ENCODE results near the gene LY86. TPM values are rescaled to one million over a fixed set of nuclear protein-coding genes. Genes with fewer than 3 reads are reported as not detected.
"Not testable (repeated sequence)": the region's sequence is repeated elsewhere in the genome, so short reads cannot be mapped to it uniquely, and the experiment has no call there.

The LY86 gene
- total RNA-seq, 1 donor from 2014 or later: 1.2 TPM

- H3K27me3 ChIP-seq (ENCODE audit: low read depth): no peaks in the 10 kb centered on the region
- TF ChIP-seq, protein P1, sequence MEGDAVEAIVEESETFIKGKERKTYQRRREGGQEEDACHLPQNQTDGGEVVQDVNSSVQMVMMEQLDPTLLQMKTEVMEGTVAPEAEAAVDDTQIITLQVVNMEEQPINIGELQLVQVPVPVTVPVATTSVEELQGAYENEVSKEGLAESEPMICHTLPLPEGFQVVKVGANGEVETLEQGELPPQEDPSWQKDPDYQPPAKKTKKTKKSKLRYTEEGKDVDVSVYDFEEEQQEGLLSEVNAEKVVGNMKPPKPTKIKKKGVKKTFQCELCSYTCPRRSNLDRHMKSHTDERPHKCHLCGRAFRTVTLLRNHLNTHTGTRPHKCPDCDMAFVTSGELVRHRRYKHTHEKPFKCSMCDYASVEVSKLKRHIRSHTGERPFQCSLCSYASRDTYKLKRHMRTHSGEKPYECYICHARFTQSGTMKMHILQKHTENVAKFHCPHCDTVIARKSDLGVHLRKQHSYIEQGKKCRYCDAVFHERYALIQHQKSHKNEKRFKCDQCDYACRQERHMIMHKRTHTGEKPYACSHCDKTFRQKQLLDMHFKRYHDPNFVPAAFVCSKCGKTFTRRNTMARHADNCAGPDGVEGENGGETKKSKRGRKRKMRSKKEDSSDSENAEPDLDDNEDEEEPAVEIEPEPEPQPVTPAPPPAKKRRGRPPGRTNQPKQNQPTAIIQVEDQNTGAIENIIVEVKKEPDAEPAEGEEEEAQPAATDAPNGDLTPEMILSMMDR (IDR thresholded peaks at IDR 0.05; ENCODE audit: borderline replicate concordance): no peak
- no peak overlapping the region for H3K4me3 ChIP-seq
- H3K9me3 ChIP-seq (replicated peaks): peaks cover 19% of the 10 kb centered on the region
- DNase-seq: no peak
- H3K4me1 ChIP-seq: peaks cover 9% of the 10 kb centered on the region
- H3K27ac ChIP-seq (replicated peaks): no peak overlapping the region
- intact Hi-C loops (cut with micrococcal nuclease): no loop called here
- H3K36me3 ChIP-seq: no peaks in the 10 kb centered on the region
Measured at GRCh38 chr6:6604566-6604965, 16.0 kb downstream of the LY86 start.

GRCh38 chr6:6605873-6606272 lies 17.4 kb downstream of the LY86 start:
- no peak for DNase-seq
- no peaks in the 10 kb centered on the region for H3K36me3 ChIP-seq
- TF ChIP-seq, protein P1 (IDR thresholded peaks at IDR 0.05; ENCODE audit: borderline replicate concordance): no peak
- H3K9me3 ChIP-seq (replicated peaks): peaks cover 19% of the 10 kb centered on the region
- no peaks in the 10 kb centered on the region for H3K27me3 ChIP-seq (ENCODE audit: low read depth)
- intact Hi-C loops (cut with micrococcal nuclease): no loop called here
- H3K27ac ChIP-seq (replicated peaks): no peak overlapping the region
- H3K4me1 ChIP-seq: no peaks in the 10 kb centered on the region
- no peak overlapping the region for H3K4me3 ChIP-seq

GRCh38 chr6:6606391-6607030 lies 18.0 kb downstream of the LY86 start:
- H3K27me3 ChIP-seq (ENCODE audit: low read depth); H3K4me1 ChIP-seq; H3K36me3 ChIP-seq; intact Hi-C loops (cut with micrococcal nuclease); H3K27ac ChIP-seq (replicated peaks); DNase-seq; H3K4me3 ChIP-seq: not testable (repeated sequence)
- peaks cover 19% of the 10 kb centered on the region for H3K9me3 ChIP-seq (replicated peaks)

DNA sequence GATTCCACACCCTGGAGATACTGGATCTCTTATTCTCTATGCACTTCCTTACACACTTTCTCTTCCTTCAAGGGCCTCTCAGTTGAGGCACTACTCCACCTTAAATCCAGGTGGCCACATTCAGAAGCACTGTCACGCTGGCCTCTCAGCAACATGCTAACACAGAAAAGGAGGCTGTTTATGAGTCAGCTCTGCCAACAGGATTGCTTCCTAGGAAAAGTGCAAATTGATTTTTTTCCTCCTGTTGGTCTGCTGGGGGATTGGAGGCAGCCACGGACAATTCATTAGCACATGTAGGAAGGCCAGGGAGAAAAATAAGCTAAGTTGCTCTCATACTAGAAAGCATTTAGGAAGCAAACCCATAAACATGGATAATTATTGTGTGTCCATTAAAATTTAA lies 20.9 kb downstream of the LY86 start:
- H3K36me3 ChIP-seq: no peaks in the 10 kb centered on the region
- no peak for DNase-seq
- no peak overlapping the region for H3K27ac ChIP-seq (replicated peaks)
- TF ChIP-seq, protein P1 (IDR thresholded peaks at IDR 0.05; ENCODE audit: borderline replicate concordance): no peak
- H3K9me3 ChIP-seq (replicated peaks): peaks cover 9% of the 10 kb centered on the region
- intact Hi-C loops (cut with micrococcal nuclease): no loop called here
- no peaks in the 10 kb centered on the region for H3K27me3 ChIP-seq (ENCODE audit: low read depth)
- H3K4me3 ChIP-seq: no peak overlapping the region
- no peaks in the 10 kb centered on the region for H3K4me1 ChIP-seq

- TF ChIP-seq, protein P1 (IDR thresholded peaks at IDR 0.05; ENCODE audit: borderline replicate concordance): no peak
- no peak overlapping the region for H3K27ac ChIP-seq (replicated peaks)
- H3K27me3 ChIP-seq (ENCODE audit: low read depth): no peaks in the 10 kb centered on the region
- no peaks in the 10 kb centered on the region for H3K36me3 ChIP-seq
- peaks cover 2% of the 10 kb centered on the region for H3K9me3 ChIP-seq (replicated peaks)
- H3K4me1 ChIP-seq: no peaks in the 10 kb centered on the region
- intact Hi-C loops (cut with micrococcal nuclease): no loop called here
- no peak overlapping the region for H3K4me3 ChIP-seq
- no peak for DNase-seq
Measured at GRCh38 chr6:6610031-6610591, 21.6 kb downstream of the LY86 start.

- H3K27ac ChIP-seq (replicated peaks): no peak overlapping the region
Measured at GRCh38 chr6:6611486-6611885, 23.0 kb downstream of the LY86 start.

More at GRCh38 chr6:6611486-6611885, 23.0 kb downstream of the LY86 start:
- no peaks in the 10 kb centered on the region for H3K27me3 ChIP-seq (ENCODE audit: low read depth)
- TF ChIP-seq, protein P1 (IDR thresholded peaks at IDR 0.05; ENCODE audit: borderline replicate concordance): no peak
- intact Hi-C loops (cut with micrococcal nuclease): no loop called here
- H3K4me3 ChIP-seq: no peak overlapping the region
- DNase-seq: no peak
- no peaks in the 10 kb centered on the region for H3K36me3 ChIP-seq
- no peaks in the 10 kb centered on the region for H3K4me1 ChIP-seq
- H3K9me3 ChIP-seq (replicated peaks): no peaks in the 10 kb centered on the region

All from left ventricle myocardium inferior (tissue), 1 donor.